Smooth muscle cell (in vitro differentiated cells): ENCODE results near the gene MIOS. TPM values are rescaled to one million over a fixed set of nuclear protein-coding genes. Genes with fewer than 3 reads are reported as not detected.

ENCODE experiments used
- DNase-seq: peaks from one replicate; lab custom pipeline; 2025; ENCODE audit not compliant: unreplicated experiment; lab: John Stamatoyannopoulos, UW
- H2AFZ ChIP-seq: fragments of 200-600 bp; sonication (generic); 2 replicates; pipeline ENCODE4 v1.6.0; 2016; ENCODE audit warnings: antibody characterized with exemption, low read depth, mild to moderate bottlenecking
- H3F3A ChIP-seq: fragments of 200-600 bp; sonication (generic); 2 replicates; pipeline ENCODE4 v1.6.0; 2017; ENCODE audit warnings: antibody characterized with exemption, low read depth
- H3K27ac ChIP-seq: fragments of 200-600 bp; sonication (generic); 2 replicates; pipeline ENCODE4 v1.5.1; 2016; ENCODE audit warnings: low read depth, mild to moderate bottlenecking
- H3K27me3 ChIP-seq: fragments of 200-600 bp; sonication (generic); 2 replicates; pipeline ENCODE4 v1.6.1; 2016; ENCODE audit warnings: low read depth, mild to moderate bottlenecking
- H3K36me3 ChIP-seq: fragments of 200-600 bp; sonication (generic); 2 replicates; pipeline ENCODE4 v1.5.1; 2016; ENCODE audit warnings: low read depth
- H3K4me1 ChIP-seq: fragments of 200-600 bp; sonication (generic); 2 replicates; pipeline ENCODE4 v1.5.1; 2016; ENCODE audit warnings: low read depth
- H3K4me2 ChIP-seq: fragments of 200-600 bp; sonication (generic); 2 replicates; pipeline ENCODE4 v1.6.0; 2016; ENCODE audit warnings: mild to moderate bottlenecking
- H3K4me3 ChIP-seq: fragments of 200-600 bp; sonication (generic); 2 replicates; pipeline ENCODE4 v1.5.1; 2016; ENCODE audit warnings: mild to moderate bottlenecking
- H3K79me2 ChIP-seq: fragments of 200-600 bp; sonication (generic); 2 replicates; pipeline ENCODE4 v1.6.0; 2016; ENCODE audit warnings: low read depth, mild to moderate bottlenecking
- H3K9ac ChIP-seq: fragments of 200-600 bp; sonication (generic); 2 replicates; pipeline ENCODE4 v1.6.0; 2016; ENCODE audit warnings: low read depth
- H3K9me3 ChIP-seq: fragments of 200-600 bp; sonication (generic); replicated peaks from 2 replicates; pipeline ENCODE4 v1.5.1; 2016; ENCODE audit warnings: low read depth
- H4K20me1 ChIP-seq: fragments of 200-600 bp; sonication (generic); 2 replicates; pipeline ENCODE4 v1.6.0; 2016; ENCODE audit warnings: low read depth
- CTCF ChIP-seq: fragments of 200-600 bp; sonication (generic); IDR thresholded peaks from 2 replicates; pipeline ENCODE4 v1.5.1; 2017; ENCODE audit warnings: borderline replicate concordance, mild to moderate bottlenecking, antibody characterized with exemption; ENCODE audit not compliant: insufficient read depth, poor library complexity, severe bottlenecking
- WGBS: methylation state at CpG from one replicate; pipeline ENCODE4 v1.1.7; 2016; ENCODE audit warnings: low lambda C conversion rate; 5-methylcytosine and 5-hydroxymethylcytosine counted together
- polyA plus RNA-seq: library from polyadenylated mRNA; unstranded; fragments of >200 nt; fragmentation: Nextera tagmentation; extraction: Ambion mirVana; gene quantifications from 2 replicates; pipeline ENCODE4 v1.2.1, GENCODE V29; 2016
- total RNA-seq: library from RNA; depleted of rRNA; stranded (reverse); fragments of >200 nt; gene quantifications from 2 replicates; pipeline ENCODE4 v1.2.3, GENCODE V29; 2014

Gene MIOS
- total and polyA plus RNA-seq, 2 experiments from 2014 or later: 10.3 to 25.9 TPM

GRCh38 chr7:7576344-7576743, 9.7 kb downstream of the MIOS start:
- Histone ChIP-seq H3K9ac (no peak overlapping the region), H3F3A (no peaks in the 10 kb centered on the region), H3K27ac (no peak overlapping the region), H3K4me1 (no peaks in the 10 kb centered on the region), H3K4me2 (no peak overlapping the region), H3K9me3 (no peaks in the 10 kb centered on the region), H3K4me3 (no peak overlapping the region), H4K20me1 (peaks cover 23% of the 10 kb centered on the region), H2AFZ (no peak overlapping the region), H3K79me2 (peaks cover 51% of the 10 kb centered on the region), H3K36me3 (peaks cover 3% of the 10 kb centered on the region), H3K27me3 (no peaks in the 10 kb centered on the region)
- no peak for TF ChIP-seq CTCF
- no peak for DNase-seq
- WGBS: 98% methylated on average over 1 of the region's 1 CpG

DNA sequence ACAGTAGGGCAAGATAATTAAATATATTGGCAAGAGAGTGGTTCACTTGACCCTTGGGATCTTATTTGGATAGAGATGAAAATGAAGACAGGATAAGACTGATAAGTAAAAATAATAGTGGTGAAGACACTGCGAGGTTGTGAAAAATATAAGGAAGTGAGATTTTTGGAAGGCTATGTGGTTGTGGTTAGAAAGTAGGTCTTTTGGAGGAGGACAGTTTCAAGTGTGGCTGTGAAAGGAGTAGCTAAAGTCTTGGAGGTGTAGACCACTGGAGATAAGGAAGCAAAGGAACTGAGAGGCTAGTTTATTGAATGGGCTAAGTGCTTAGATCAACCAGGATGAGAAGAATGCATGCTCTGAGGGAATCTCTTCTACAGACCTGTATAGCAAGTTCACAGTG, 11.2 kb downstream of the MIOS start:
- H3K79me2 ChIP-seq: peaks cover 36% of the 10 kb centered on the region
- H3K36me3 ChIP-seq: peaks cover 3% of the 10 kb centered on the region
- no peak overlapping the region for H3K9ac ChIP-seq
- H3F3A ChIP-seq: no peaks in the 10 kb centered on the region
- peaks cover 27% of the 10 kb centered on the region for H4K20me1 ChIP-seq
- H3K4me2 ChIP-seq: no peak overlapping the region
- TF ChIP-seq CTCF: no peak
- H3K4me3 ChIP-seq: no peak overlapping the region
- peaks cover 5% of the 10 kb centered on the region for H3K4me1 ChIP-seq
- 97% methylated on average over 1 of the region's 1 CpG for WGBS
- H3K27ac ChIP-seq: no peak overlapping the region
- no peaks in the 10 kb centered on the region for H3K27me3 ChIP-seq
- no peak for DNase-seq
- H3K9me3 ChIP-seq: no peaks in the 10 kb centered on the region
- H2AFZ ChIP-seq: no peak overlapping the region

- Histone ChIP-seq H3K4me2 (no peak overlapping the region), H3K79me2 (peaks cover 22% of the 10 kb centered on the region), H3K9me3 (no peaks in the 10 kb centered on the region), H3K4me3 (no peak overlapping the region), H3K36me3 (peaks cover 3% of the 10 kb centered on the region), H4K20me1 (peaks cover 17% of the 10 kb centered on the region), H3K27ac (no peak overlapping the region), H3K27me3 (no peaks in the 10 kb centered on the region), H3K4me1 (peaks cover 5% of the 10 kb centered on the region), H3K9ac (no peak overlapping the region), H3F3A (no peaks in the 10 kb centered on the region), H2AFZ (no peak overlapping the region)
- TF ChIP-seq CTCF: no peak
- 99% methylated on average over 3 of the region's 3 CpGs for WGBS
- DNase-seq: no peak
Observed at GRCh38 chr7:7579638-7580037, 13.0 kb downstream of the MIOS start.

DNA sequence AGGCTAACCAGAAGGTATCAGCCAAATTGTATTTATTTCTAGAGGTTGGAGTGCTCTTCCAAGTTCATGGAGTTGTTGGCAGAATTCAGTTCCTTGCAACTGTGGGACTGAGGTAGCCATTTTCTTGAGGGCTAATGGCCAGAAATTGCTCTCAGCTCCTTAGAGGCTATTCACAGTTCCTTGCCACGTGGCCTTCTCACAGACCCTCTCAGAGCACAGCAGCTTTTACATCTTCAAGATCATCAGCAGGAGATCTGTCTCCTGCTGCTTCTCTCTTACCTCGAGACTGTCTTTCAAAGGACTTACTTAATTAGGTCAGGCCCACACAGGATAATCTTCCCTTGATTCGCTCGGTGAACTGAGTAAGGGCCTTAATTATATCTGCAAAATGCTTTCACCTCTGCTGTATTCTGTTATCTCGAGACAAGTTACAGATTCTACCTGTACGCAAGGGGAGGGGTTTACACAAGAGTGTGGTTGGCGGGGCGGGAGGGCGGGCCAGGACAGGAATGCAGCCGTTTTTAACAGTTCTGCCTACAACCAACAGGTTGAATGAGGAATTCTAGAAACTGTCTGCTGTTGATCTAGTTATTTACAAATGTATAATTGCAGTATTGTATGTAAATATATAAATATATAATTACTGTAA, 15.0 kb downstream of the MIOS start:
- H3K36me3 ChIP-seq: peaks cover 3% of the 10 kb centered on the region
- no peak for DNase-seq
- peaks cover 4% of the 10 kb centered on the region for H4K20me1 ChIP-seq
- no peaks in the 10 kb centered on the region for H3K9me3 ChIP-seq
- no peak overlapping the region for H3K27ac ChIP-seq
- peaks cover 11% of the 10 kb centered on the region for H3K79me2 ChIP-seq
- H3K9ac ChIP-seq: no peak overlapping the region
- no peak overlapping the region for H3K4me2 ChIP-seq
- no peak overlapping the region for H2AFZ ChIP-seq
- no peaks in the 10 kb centered on the region for H3F3A ChIP-seq
- H3K27me3 ChIP-seq: no peaks in the 10 kb centered on the region
- peaks cover 5% of the 10 kb centered on the region for H3K4me1 ChIP-seq
- 55% methylated on average over 10 of the region's 10 CpGs for WGBS
- no peak for TF ChIP-seq CTCF
- H3K4me3 ChIP-seq: no peak overlapping the region
